UCSD-AML1 (cell line): Measurements from ENCODE around the gene INSIG1.
A peak's percentile ranks its signal among the peaks of the same experiment; 100 is the strongest.

Source experiments
- DNase-seq: peaks from one replicate; lab custom pipeline; 2025; ENCODE audit not compliant: unreplicated experiment; lab: John Stamatoyannopoulos, UW

The INSIG1 gene

GRCh38 chr7:155297517-155298287 is at the start of gene INSIG1:
TSS of gene INSIG1 (plus strand) at chr7:155297878. CDS start at chr7:155298286, 408 bp downstream.
- peak; percentile 87 for DNase-seq

- no peak for DNase-seq
Measured at GRCh38 chr7:155248366-155248756, 49.3 kb upstream of the INSIG1 start.

GRCh38 chr7:155251831-155252230 is 45.8 kb upstream of the INSIG1 start:
- no peak for DNase-seq

- DNase-seq: no peak
Measured at GRCh38 chr7:155252444-155252887, 45.2 kb upstream of the INSIG1 start.

GRCh38 chr7:155252892-155253501 is 44.7 kb upstream of the INSIG1 start:
- no peak for DNase-seq

GRCh38 chr7:155254018-155254417 is 43.7 kb upstream of the INSIG1 start:
- DNase-seq: no peak

GRCh38 chr7:155255071-155255470 is 42.6 kb upstream of the INSIG1 start:
- no peak for DNase-seq

- DNase-seq: no peak
Measured at GRCh38 chr7:155255621-155256020, 42.1 kb upstream of the INSIG1 start.

GRCh38 chr7:155256081-155256760 is 41.5 kb upstream of the INSIG1 start:
- no peak for DNase-seq

- DNase-seq: no peak
Measured at GRCh38 chr7:155256761-155257481, 40.8 kb upstream of the INSIG1 start.

GRCh38 chr7:155257482-155258225 is 40.0 kb upstream of the INSIG1 start:
- no peak for DNase-seq

GRCh38 chr7:155258226-155258560 is 39.5 kb upstream of the INSIG1 start:
- no peak for DNase-seq

- DNase-seq: no peak
Measured at GRCh38 chr7:155259866-155260497, 37.7 kb upstream of the INSIG1 start.

- DNase-seq: no peak
Measured at GRCh38 chr7:155260498-155260872, 37.2 kb upstream of the INSIG1 start.

GRCh38 chr7:155261031-155261985 is 36.4 kb upstream of the INSIG1 start:
- DNase-seq: no peak

GRCh38 chr7:155262031-155262430 is 35.6 kb upstream of the INSIG1 start:
- no peak for DNase-seq

- no peak for DNase-seq
Measured at GRCh38 chr7:155263051-155263450, 34.6 kb upstream of the INSIG1 start.

GRCh38 chr7:155263581-155264143 is 34.0 kb upstream of the INSIG1 start:
- DNase-seq: no peak

GRCh38 chr7:155265144-155265543 is 32.5 kb upstream of the INSIG1 start:
- DNase-seq: no peak
